ENCODE measurements around the gene DHX32. TPM values are rescaled to one million over a fixed set of nuclear protein-coding genes. Genes with fewer than 3 reads are reported as not detected.

Gene DHX32
- total RNA-seq, 1 donor from 2014 or later: 46.4 TPM

DNA sequence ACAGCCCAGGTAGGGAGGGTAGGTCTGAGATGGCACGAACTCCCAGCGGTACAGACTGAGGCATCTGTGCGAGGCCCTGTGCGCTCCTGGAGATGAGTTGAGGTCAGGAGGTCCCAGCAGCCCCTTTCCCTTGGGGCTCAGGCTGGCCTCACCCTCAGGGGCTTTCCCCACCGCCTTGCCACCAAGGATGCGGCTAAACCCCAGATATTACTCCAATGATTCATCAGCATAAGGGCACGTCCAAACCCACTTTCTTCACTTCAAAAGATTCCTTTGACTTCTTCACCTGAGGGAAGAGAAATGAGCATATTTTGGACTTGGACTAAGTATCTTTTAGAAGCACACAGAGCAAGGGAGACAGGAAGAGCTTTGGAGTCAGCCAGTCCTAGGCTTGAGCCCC, 78.4 kb downstream of the DHX32 start:
- DNase-seq: no peak
- intact Hi-C loops (cut with micrococcal nuclease): no loop called here
- no peak overlapping the region for H3K27ac ChIP-seq (replicated peaks)
- no peak overlapping the region for H3K4me3 ChIP-seq
- H3K36me3 ChIP-seq: peaks cover 74% of the 10 kb centered on the region
- no peaks in the 10 kb centered on the region for H3K4me1 ChIP-seq
- TF ChIP-seq, protein P1, sequence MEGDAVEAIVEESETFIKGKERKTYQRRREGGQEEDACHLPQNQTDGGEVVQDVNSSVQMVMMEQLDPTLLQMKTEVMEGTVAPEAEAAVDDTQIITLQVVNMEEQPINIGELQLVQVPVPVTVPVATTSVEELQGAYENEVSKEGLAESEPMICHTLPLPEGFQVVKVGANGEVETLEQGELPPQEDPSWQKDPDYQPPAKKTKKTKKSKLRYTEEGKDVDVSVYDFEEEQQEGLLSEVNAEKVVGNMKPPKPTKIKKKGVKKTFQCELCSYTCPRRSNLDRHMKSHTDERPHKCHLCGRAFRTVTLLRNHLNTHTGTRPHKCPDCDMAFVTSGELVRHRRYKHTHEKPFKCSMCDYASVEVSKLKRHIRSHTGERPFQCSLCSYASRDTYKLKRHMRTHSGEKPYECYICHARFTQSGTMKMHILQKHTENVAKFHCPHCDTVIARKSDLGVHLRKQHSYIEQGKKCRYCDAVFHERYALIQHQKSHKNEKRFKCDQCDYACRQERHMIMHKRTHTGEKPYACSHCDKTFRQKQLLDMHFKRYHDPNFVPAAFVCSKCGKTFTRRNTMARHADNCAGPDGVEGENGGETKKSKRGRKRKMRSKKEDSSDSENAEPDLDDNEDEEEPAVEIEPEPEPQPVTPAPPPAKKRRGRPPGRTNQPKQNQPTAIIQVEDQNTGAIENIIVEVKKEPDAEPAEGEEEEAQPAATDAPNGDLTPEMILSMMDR (IDR thresholded peaks at IDR 0.05; ENCODE audit: borderline replicate concordance): no peak
- H3K9me3 ChIP-seq (replicated peaks): no peaks in the 10 kb centered on the region
- H3K27me3 ChIP-seq (ENCODE audit: low read depth): no peaks in the 10 kb centered on the region

DNA sequence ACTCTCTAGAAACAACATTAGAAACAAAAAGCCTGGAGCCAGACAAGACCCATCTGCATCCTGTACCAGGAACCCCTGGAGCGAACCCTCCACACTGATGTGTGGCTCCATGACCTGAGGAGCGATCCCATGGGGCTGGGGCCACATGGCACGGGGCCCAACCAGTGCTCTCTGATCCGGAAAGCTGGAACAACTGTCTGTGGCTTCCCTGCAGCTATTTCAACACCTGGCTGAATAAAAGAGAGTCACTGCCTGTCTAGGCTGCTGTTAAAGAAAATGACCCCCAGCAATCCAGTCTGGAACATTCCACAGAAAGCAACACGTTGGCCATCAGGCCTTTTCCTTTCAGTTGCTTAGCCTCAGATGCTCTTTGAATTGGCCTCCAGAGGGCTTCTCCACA, 79.0 kb downstream of the DHX32 start:
- no peak overlapping the region for H3K4me3 ChIP-seq
- intact Hi-C loops (cut with micrococcal nuclease): no loop called here
- DNase-seq: no peak
- TF ChIP-seq, protein P1 (IDR thresholded peaks at IDR 0.05; ENCODE audit: borderline replicate concordance): no peak
- no peak overlapping the region for H3K27ac ChIP-seq (replicated peaks)
- peaks cover 74% of the 10 kb centered on the region for H3K36me3 ChIP-seq
- H3K4me1 ChIP-seq: no peaks in the 10 kb centered on the region
- no peaks in the 10 kb centered on the region for H3K9me3 ChIP-seq (replicated peaks)
- no peaks in the 10 kb centered on the region for H3K27me3 ChIP-seq (ENCODE audit: low read depth)

DNA sequence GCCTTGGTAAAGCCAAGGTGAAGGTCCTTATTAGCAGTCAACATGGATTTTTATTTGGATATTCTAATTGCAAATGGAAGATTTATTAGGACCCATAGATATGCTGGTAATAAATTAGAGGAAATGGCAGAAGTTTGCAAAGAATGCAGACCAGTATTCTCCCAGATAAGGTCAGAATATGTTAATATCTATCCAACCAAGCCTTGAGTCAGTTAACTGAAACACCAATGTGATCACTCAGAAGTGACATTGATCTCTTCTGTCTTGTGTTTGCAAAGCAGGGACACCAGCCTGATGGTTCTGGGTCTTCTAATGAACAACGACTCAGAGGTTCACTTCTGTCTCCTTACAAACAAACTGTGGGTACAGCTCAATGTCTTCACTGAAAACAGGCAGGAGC, 79.5 kb downstream of the DHX32 start:
- no peaks in the 10 kb centered on the region for H3K27me3 ChIP-seq (ENCODE audit: low read depth)
- H3K36me3 ChIP-seq: peaks cover 74% of the 10 kb centered on the region
- H3K4me1 ChIP-seq: no peaks in the 10 kb centered on the region
- intact Hi-C loops (cut with micrococcal nuclease): no loop called here
- no peaks in the 10 kb centered on the region for H3K9me3 ChIP-seq (replicated peaks)
- DNase-seq: no peak
- H3K4me3 ChIP-seq: no peak overlapping the region
- no peak overlapping the region for H3K27ac ChIP-seq (replicated peaks)
- TF ChIP-seq, protein P1 (IDR thresholded peaks at IDR 0.05; ENCODE audit: borderline replicate concordance): no peak

DNA sequence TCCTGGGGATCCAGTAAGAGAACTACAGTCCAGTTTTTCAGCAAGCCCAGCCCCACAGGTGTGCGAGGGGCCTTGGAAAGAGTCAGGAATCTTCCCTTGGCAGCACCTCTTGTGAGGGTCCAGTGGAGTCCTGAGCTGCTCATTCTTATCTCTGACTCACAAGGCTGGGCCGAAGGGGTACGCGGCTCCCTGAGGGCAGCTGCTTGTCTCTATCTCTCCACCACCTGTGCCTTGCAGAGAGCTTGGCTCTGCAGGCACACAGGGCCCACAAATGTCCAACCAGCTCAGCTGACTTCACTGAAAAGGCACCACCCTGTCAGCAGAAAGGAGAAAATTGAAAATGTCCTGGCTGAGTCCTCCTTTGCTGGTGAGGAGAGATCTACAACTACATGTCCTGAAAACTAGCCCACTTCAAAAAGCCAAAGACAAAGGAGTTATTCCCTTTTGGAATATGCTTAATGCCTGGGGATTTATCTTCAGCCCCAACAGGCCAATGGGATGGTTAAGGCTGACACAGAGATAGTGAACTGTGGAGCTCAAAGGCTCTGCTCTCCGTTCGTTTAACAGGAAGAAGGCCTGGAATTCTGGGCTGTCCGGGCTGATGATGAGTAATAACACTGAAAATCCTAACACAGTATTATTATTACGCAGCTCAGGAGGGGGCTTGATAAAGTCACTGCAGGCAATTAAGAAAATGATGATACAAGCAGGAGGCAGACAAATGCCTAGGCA, 81.5 kb downstream of the DHX32 start:
- no peak for DNase-seq
- peaks cover 68% of the 10 kb centered on the region for H3K36me3 ChIP-seq
- H3K27ac ChIP-seq (replicated peaks): no peak overlapping the region
- intact Hi-C loops (cut with micrococcal nuclease): no loop called here
- no peak overlapping the region for H3K4me3 ChIP-seq
- TF ChIP-seq, protein P1 (IDR thresholded peaks at IDR 0.05; ENCODE audit: borderline replicate concordance): no peak
- peaks cover 13% of the 10 kb centered on the region for H3K4me1 ChIP-seq
- no peaks in the 10 kb centered on the region for H3K9me3 ChIP-seq (replicated peaks)
- no peaks in the 10 kb centered on the region for H3K27me3 ChIP-seq (ENCODE audit: low read depth)

DNA sequence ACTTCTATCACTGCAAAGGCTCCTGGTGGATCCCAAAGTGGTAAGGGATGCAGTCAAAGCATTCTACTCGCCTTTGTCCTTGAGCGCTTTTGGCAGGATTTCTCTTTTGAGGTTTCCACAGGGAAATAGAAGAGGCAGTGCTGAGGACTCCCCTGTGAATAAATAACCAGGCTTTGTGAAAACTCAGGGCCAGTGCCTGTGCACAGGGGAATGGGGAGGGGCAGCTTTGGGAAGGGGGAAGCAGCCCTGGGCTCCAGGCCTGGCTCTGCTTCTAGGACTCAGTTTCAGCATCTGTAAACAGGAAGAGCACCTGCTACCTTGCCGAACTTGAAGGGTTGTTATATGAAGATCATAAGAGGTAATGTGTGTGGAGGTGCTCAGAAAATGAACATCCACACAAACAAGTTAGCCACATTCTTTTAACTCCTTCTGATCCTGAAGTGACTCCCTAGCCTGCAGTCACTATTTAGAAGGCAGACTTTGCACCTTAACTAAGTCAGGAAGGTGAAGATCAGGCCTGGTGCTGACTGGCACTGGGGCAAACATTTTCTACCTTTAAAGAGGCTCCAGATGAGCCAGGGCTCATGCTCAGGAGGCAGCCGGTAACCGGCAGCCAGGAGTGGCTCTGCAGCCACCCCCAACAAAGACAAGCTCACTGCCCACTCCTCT, 83.0 kb downstream of the DHX32 start:
- H3K27me3 ChIP-seq (ENCODE audit: low read depth): no peaks in the 10 kb centered on the region
- H3K4me3 ChIP-seq: no peak overlapping the region
- TF ChIP-seq, protein P1 (IDR thresholded peaks at IDR 0.05; ENCODE audit: borderline replicate concordance): no peak
- intact Hi-C loops (cut with micrococcal nuclease): no loop called here
- no peak for DNase-seq
- no peaks in the 10 kb centered on the region for H3K9me3 ChIP-seq (replicated peaks)
- peaks cover 13% of the 10 kb centered on the region for H3K4me1 ChIP-seq
- no peak overlapping the region for H3K27ac ChIP-seq (replicated peaks)
- H3K36me3 ChIP-seq: peaks cover 78% of the 10 kb centered on the region
